Daoy (cell line): ENCODE data around the gene PROX1. TPM values are rescaled to one million over a fixed set of nuclear protein-coding genes. Genes with fewer than 3 reads are reported as not detected.
"Not testable (repeated sequence)": the region's sequence is repeated elsewhere in the genome, so short reads cannot be mapped to it uniquely, and the experiment has no call there.

Experiments
- DNase-seq: peaks from one replicate; pipeline ENCODE4 v3.0.0-alpha.2; 2015; ENCODE audit warnings: low read depth
- total RNA-seq: library from RNA; depleted of rRNA; stranded (reverse); fragments of >200 nt; shearing (Covaris generic); gene quantifications from 2 replicates; pipeline ENCODE4 v1.2.3, GENCODE V29; 2014

Gene PROX1
- total RNA-seq, 1 experiment from 2014 or later: 1.5 TPM

- DNase-seq: no peak
These were observed 84.8 kb downstream of the PROX1 start for GRCh38 chr1:214072426-214073157.

DNA sequence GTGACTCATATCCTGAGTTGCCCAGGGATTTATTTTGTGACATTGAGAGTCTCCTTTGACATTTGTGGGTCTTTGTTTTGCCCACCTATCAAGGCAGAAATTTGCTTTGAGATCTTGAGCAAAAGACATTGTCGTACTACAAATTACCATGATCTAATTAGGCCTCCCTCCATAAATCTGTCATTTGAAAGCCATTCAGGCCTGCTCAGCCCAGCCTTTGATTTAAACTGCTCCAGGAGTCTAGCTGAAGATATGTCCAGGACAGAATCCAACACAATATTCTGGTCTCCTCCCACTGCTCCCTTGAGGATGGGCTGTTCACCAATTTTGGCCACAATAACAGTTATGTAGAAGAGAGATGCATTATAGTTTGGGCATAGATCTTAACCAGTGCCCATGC is 86.7 kb downstream of the PROX1 start:
- DNase-seq: no peak

GRCh38 chr1:214075305-214075998 is 87.7 kb downstream of the PROX1 start:
- no peak for DNase-seq

- no peak for DNase-seq
These were observed 88.4 kb downstream of the PROX1 start for GRCh38 chr1:214075999-214076707.

GRCh38 chr1:214076708-214077065 is 88.9 kb downstream of the PROX1 start:
- no peak for DNase-seq

DNA sequence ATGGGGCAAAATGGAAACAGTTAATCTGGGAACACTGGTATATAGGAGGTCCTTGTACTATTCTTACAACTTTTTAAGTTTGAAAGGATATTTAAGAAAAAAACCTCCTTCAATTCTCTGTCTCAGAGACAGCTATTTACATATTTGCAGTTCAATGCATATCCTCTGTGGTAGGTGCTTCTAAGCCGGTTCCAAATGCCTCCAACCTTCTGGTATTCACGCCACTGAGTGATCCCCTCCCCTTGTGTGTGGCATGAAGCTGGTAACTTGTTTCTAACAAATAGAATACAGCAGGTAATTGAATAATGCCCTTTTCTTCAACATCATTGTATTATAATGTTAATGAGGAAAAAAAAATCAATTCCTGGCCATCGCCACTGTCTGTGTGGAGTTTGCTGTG is 91.2 kb downstream of the PROX1 start:
- DNase-seq: no peak

DNA sequence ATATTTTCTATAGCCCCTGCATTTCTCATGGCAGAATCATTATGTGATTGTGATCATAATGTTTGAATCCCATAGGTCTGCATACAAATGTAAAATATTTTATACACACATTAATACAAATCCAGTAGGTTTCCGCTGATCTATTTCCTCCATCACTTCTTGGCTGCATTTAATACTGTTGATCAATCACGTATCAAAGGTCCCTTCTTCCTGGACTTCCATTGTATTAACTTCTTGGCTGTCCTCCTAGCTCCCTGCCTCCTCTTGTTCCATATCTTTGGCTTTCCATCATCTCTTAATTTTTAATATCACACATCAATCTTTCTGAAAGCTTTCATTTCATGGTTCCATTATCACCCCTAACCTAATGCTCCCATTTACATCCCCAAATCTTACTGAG is 97.6 kb downstream of the PROX1 start:
- DNase-seq: no peak

- no peak for DNase-seq
These were observed 99.2 kb downstream of the PROX1 start for GRCh38 chr1:214086945-214087344.

GRCh38 chr1:214089003-214089402 is 101.2 kb downstream of the PROX1 start:
- DNase-seq: not testable (repeated sequence)
